ENCODE data around the gene NFKBIE. TPM values are rescaled to one million over a fixed set of nuclear protein-coding genes. Genes with fewer than 3 reads are reported as not detected.
"Not testable (repeated sequence)": the region's sequence is repeated elsewhere in the genome, so short reads cannot be mapped to it uniquely, and the experiment has no call there.

The NFKBIE gene
- total and polyA plus RNA-seq, 2 experiments from 2014 or later = 14.0 to 16.7 TPM

DNA sequence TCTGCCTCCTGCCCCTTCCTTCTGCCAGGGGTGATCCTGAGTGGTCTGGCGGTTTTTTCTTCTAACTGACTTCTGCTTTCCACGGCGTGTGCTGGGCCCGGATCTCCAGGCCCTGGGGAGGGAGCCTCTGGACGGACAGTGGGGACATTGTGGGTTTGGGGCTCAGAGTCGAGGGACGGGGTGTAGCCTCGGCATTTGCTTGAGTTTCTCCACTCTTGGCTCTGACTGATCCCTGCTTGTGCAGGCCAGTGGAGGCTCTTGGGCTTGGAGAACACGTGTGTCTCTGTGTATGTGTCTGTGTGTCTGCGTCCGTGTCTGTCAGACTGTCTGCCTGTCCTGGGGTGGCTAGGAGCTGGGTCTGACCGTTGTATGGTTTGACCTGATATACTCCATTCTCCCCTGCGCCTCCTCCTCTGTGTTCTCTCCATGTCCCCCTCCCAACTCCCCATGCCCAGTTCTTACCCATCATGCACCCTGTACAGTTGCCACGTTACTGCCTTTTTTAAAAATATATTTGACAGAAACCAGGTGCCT, 31.7 kb downstream of the NFKBIE start:
- H3K4me1 ChIP-seq (ENCODE audit: insufficient read depth) = peaks cover 24% of the 10 kb centered on the region
- no peak for DNase-seq (ENCODE audit: low spot score)
- no peak for TF ChIP-seq EZH2phosphoT487 (IDR thresholded peaks at IDR 0.05; ENCODE audit: low read depth, severe bottlenecking, unreplicated experiment)
- no peak for TF ChIP-seq EZH2 (IDR thresholded peaks at IDR 0.05; ENCODE audit: borderline replicate concordance)
- TF ChIP-seq, protein P1, sequence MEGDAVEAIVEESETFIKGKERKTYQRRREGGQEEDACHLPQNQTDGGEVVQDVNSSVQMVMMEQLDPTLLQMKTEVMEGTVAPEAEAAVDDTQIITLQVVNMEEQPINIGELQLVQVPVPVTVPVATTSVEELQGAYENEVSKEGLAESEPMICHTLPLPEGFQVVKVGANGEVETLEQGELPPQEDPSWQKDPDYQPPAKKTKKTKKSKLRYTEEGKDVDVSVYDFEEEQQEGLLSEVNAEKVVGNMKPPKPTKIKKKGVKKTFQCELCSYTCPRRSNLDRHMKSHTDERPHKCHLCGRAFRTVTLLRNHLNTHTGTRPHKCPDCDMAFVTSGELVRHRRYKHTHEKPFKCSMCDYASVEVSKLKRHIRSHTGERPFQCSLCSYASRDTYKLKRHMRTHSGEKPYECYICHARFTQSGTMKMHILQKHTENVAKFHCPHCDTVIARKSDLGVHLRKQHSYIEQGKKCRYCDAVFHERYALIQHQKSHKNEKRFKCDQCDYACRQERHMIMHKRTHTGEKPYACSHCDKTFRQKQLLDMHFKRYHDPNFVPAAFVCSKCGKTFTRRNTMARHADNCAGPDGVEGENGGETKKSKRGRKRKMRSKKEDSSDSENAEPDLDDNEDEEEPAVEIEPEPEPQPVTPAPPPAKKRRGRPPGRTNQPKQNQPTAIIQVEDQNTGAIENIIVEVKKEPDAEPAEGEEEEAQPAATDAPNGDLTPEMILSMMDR (IDR thresholded peaks at IDR 0.05; ENCODE audit: poor library complexity) = no peak
- no peaks in the 10 kb centered on the region for H3K27me3 ChIP-seq
- H2AFZ ChIP-seq = no peak overlapping the region
- H3K27ac ChIP-seq = peak overlapping the region; percentile 76
- H3K79me2 ChIP-seq = no peaks in the 10 kb centered on the region
- no peaks in the 10 kb centered on the region for H3K9me3 ChIP-seq (ENCODE audit: low read depth)
- no peaks in the 10 kb centered on the region for H4K20me1 ChIP-seq (ENCODE audit: insufficient read depth, poor library complexity, severe bottlenecking)
- H3K9me2 ChIP-seq (replicated peaks; ENCODE audit: insufficient read depth) = no peaks in the 10 kb centered on the region
- H3K4me3 ChIP-seq = no peak overlapping the region
- 91% methylated on average over 14 of the region's 14 CpGs for WGBS (ENCODE audit: low lambda C conversion rate, missing lambda C conversion rate)
- no peaks in the 10 kb centered on the region for H3K36me3 ChIP-seq (replicated peaks; ENCODE audit: insufficient read depth, low read depth)
- H3K4me2 ChIP-seq = no peak overlapping the region

DNA sequence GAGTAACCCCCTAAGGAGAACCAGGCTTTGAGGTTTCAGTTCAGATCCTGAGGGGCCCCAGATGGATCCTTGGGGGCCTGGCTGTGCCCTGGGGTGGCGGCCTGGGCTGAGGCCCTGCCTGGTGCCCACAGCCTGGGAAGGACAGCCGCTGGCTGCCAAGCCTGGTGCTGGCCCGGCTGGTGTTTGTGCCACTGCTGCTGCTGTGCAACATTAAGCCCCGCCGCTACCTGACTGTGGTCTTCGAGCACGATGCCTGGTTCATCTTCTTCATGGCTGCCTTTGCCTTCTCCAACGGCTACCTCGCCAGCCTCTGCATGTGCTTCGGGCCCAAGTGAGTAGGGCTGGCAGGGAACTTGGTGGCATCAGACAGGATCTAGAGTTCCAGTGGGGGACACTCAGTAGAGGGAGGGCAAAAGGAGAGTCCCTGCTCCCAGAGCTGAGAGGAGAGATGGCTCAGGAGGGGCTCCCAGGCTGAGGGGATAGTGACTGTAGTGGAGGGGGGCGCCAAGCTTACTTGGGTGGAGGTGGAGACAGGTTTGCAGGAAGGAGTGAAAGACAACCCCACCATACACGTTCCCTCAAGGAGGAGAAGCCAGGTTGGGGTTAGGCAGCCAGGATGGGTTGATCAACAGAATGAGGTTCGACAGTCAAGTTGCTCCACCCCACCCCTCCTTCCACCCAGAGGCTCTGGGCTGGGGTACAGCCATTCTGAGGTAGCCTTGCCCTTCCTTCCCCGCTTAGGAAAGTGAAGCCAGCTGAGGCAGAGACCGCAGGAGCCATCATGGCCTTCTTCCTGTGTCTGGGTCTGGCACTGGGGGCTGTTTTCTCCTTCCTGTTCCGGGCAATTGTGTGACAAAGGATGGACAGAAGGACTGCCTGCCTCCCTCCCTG, 32.4 kb downstream of the NFKBIE start:
- no peak for DNase-seq (ENCODE audit: low spot score)
- H3K4me3 ChIP-seq = no peak overlapping the region
- TF ChIP-seq EZH2 (IDR thresholded peaks at IDR 0.05; ENCODE audit: borderline replicate concordance) = no peak
- TF ChIP-seq, protein P1 (IDR thresholded peaks at IDR 0.05; ENCODE audit: poor library complexity) = no peak
- no peak for TF ChIP-seq EZH2phosphoT487 (IDR thresholded peaks at IDR 0.05; ENCODE audit: low read depth, severe bottlenecking, unreplicated experiment)
- 93% methylated on average over 16 of the region's 16 CpGs for WGBS (ENCODE audit: low lambda C conversion rate, missing lambda C conversion rate)
- no peaks in the 10 kb centered on the region for H3K9me2 ChIP-seq (replicated peaks; ENCODE audit: insufficient read depth)
- no peaks in the 10 kb centered on the region for H3K27me3 ChIP-seq
- no peaks in the 10 kb centered on the region for H3K36me3 ChIP-seq (replicated peaks; ENCODE audit: insufficient read depth, low read depth)
- no peak overlapping the region for H2AFZ ChIP-seq
- H3K9me3 ChIP-seq (ENCODE audit: low read depth) = no peaks in the 10 kb centered on the region
- no peaks in the 10 kb centered on the region for H3K79me2 ChIP-seq
- H3K4me1 ChIP-seq (ENCODE audit: insufficient read depth) = peaks cover 24% of the 10 kb centered on the region
- H4K20me1 ChIP-seq (ENCODE audit: insufficient read depth, poor library complexity, severe bottlenecking) = no peaks in the 10 kb centered on the region
- H3K27ac ChIP-seq = no peak overlapping the region
- no peak overlapping the region for H3K4me2 ChIP-seq

DNA sequence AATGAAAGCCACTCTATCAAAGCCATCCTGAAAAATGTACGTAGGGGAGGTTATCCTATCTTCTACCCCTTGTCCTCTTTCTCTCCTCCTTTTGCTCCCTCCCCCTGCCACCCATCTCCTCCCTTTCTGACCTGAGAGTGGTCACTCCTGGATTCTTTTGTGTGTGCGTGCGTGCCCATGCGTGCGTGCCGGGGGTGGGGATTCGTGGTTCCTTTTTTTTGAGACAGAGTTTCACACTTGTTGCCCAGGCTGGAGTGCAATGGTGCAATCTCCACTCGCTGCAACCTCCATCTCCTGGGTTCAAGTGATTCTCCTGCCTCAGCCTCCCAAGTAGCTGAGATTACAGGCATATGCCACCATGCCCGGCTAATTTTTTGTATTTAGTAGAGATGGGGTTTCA, 33.9 kb downstream of the NFKBIE start:
- H3K27ac ChIP-seq; H3K79me2 ChIP-seq; DNase-seq (ENCODE audit: low spot score); H3K9me2 ChIP-seq (replicated peaks; ENCODE audit: insufficient read depth); H3K4me3 ChIP-seq; H4K20me1 ChIP-seq (ENCODE audit: insufficient read depth, poor library complexity, severe bottlenecking); H3K36me3 ChIP-seq (replicated peaks; ENCODE audit: insufficient read depth, low read depth); H3K27me3 ChIP-seq; H3K4me2 ChIP-seq; H2AFZ ChIP-seq; H3K9me3 ChIP-seq (ENCODE audit: low read depth): not testable (repeated sequence)
- 92% methylated on average over 9 of the region's 9 CpGs for WGBS (ENCODE audit: low lambda C conversion rate, missing lambda C conversion rate)
- peaks cover 28% of the 10 kb centered on the region for H3K4me1 ChIP-seq (ENCODE audit: insufficient read depth)

DNA sequence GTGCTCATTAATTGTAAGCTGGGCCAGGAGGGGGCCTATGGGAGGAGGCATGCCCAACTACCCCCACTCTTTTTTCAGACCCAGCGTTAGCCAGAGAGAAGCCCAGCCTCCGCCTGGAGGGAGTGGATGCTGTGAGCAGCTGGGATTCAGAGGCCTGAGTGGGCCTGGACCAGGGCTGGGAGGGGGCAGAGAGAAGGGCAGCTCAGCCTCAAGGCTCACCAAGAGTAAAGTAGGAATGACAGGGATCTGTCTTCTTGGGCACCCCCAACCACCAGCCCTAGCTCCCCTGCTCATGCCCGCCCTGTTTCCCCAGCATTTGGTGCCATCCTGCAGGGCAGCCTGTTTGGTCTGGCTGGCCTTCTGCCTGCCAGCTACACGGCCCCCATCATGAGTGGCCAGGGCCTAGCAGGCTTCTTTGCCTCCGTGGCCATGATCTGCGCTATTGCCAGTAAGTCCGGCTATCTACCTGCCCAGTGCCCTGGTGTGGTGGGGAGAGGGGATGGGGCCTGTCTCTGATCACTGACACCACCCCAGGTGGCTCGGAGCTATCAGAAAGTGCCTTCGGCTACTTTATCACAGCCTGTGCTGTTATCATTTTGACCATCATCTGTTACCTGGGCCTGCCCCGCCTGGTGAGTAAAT, 35.2 kb downstream of the NFKBIE start:
- Histone ChIP-seq H3K4me3 (no peak overlapping the region), H3K4me1 (ENCODE audit: insufficient read depth) (peaks cover 37% of the 10 kb centered on the region), H3K9me3 (ENCODE audit: low read depth) (no peaks in the 10 kb centered on the region), H3K36me3 (replicated peaks; ENCODE audit: insufficient read depth, low read depth) (no peaks in the 10 kb centered on the region), H3K4me2 (no peak overlapping the region), H3K79me2 (no peaks in the 10 kb centered on the region), H3K27me3 (no peaks in the 10 kb centered on the region), H3K27ac (no peak overlapping the region), H4K20me1 (ENCODE audit: insufficient read depth, poor library complexity, severe bottlenecking) (no peaks in the 10 kb centered on the region), H3K9me2 (replicated peaks; ENCODE audit: insufficient read depth) (no peaks in the 10 kb centered on the region), H2AFZ (no peak overlapping the region)
- WGBS (ENCODE audit: low lambda C conversion rate, missing lambda C conversion rate) = 91% methylated on average over 10 of the region's 10 CpGs
- TF ChIP-seq EZH2 (IDR thresholded peaks at IDR 0.05; ENCODE audit: borderline replicate concordance) (no peak), EZH2phosphoT487 (IDR thresholded peaks at IDR 0.05; ENCODE audit: low read depth, severe bottlenecking, unreplicated experiment) (no peak)
- TF ChIP-seq, protein P1 (IDR thresholded peaks at IDR 0.05; ENCODE audit: poor library complexity) = no peak
- no peak for DNase-seq (ENCODE audit: low spot score)

Measured in hepatocyte (in vitro differentiated cells).